HG03571 (cell line): Measurements from ENCODE around the gene MCM3AP.
"Not testable (repeated sequence)": the region's sequence is repeated elsewhere in the genome, so short reads cannot be mapped to it uniquely, and the experiment has no call there.

ENCODE experiments used
- ATAC-seq: cut with Tn5 transposase; IDR thresholded peaks from one replicate; pipeline ENCODE4 v1.9.1; 2021; ENCODE audit not compliant: unreplicated experiment

Gene MCM3AP

DNA sequence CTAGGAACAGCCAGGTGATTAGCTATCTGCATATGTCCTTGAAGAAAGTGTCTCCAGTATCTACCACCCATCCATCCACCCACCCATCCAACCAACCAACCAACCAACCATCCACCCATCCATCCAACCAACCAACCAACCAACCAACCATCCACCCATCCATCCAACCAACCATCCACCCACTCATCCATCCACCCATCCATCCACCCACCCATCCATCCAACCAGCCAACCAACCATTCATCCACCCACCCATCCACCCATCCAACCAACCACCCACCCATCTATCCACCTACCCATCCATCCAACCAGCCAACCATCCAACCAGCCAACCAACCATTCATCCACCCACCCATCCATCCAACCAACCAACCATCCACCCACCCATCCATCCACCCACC is 26.2 kb upstream of the MCM3AP start:
- ATAC-seq = no peak

DNA sequence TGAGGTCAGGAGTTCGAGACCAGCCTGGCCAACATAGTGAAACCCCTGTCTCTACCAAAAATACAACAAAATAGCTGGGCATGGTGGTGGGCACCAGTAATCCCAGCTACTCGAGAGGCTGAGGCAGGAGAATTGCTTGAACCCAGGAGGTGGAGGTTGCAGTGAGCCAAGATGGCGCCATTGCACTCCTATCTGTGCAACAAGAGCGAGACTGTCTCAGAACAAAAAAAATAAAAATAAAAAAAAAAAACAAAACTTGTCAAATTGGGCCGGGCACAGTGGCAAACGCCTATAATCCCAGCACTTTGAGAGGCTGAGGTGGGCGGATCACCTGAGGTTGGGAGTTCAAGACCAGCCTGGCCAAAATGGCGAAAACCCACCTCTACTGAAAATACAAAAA is 24.8 kb upstream of the MCM3AP start:
- ATAC-seq = not testable (repeated sequence)

DNA sequence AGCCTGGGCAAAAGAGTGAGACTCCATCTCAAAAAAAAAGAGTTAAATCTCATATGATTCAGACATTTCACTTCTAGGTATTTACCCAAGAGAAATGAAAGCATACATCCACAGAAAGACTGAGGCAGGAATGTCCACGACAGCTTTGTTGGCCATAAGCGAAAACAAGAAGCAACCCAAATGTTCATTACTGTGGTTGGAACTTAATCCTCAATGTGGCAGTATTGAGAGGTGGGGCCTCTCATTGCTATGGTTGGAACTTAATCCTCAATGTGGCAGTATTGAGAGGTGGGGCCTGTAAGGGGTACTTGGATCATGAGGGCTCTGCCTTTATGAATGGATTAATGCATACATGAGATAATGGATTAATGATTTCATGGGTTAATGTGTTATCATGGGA is 23.0 kb upstream of the MCM3AP start:
- ATAC-seq = no peak

- ATAC-seq = no peak
Measured at GRCh38 chr21:46307625-46308024, 22.2 kb upstream of the MCM3AP start.

GRCh38 chr21:46304955-46305354 is 19.5 kb upstream of the MCM3AP start:
- no peak for ATAC-seq

- no peak for ATAC-seq
Measured at GRCh38 chr21:46304437-46304836, 19.0 kb upstream of the MCM3AP start.

DNA sequence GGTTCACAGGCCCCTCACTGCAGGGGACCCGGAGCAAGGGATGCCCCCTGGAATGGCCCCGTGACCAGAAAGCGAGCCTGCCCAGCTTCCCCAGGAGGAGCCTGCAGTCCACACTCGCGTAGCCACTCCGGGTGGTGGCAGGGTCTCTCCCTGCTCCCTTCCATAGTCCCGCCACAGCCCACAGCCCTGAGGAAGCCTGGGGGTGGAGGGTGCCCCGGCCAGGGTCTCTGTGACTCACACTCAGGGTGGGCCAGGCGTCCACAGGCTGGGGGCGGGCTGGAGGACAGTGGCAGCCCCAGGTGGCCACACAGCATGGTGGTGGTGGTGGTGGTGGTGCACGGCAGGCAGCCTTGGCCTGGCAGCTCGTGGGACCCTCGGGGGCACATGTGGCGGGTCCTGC is 16.3 kb upstream of the MCM3AP start:
- no peak for ATAC-seq

GRCh38 chr21:46299167-46299566 is 13.8 kb upstream of the MCM3AP start:
- no peak for ATAC-seq

GRCh38 chr21:46297338-46298271 is 12.2 kb upstream of the MCM3AP start:
- ATAC-seq = no peak

DNA sequence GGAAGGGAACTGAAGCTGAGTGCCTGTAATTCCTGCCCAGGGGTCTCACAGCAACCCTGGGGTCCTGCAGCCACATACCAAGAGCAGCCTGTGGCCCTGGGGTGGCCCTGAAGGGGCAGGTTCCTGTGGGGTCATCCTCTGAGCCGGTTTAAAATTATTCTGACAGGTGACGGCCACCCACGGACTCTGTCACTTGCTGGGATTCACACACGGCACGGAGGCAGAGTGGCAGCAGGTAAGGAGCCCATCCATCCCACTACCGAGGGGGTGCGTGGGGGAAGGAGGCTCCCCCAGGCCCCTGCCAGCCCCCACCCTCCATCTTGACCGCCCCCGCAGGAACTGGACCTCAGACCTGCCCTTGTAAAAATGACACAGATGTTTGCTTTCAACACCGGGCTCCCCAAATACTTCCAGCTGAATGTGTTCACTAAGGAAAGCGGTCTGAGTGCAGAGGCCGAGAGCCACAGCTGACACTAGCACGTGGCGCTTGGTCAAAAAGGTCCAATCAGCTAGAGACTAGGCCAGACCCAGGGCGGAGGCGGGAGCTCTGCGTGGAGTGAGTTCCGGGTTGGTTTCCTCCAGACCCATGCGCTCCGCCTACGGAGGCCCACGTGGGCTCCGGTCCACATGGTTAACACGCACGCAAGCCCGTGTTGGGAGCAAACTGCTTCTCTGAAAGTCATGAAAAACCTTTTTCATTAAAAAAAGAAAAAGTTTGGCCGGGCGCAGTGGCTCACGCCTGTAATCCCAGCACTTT is 10.8 kb upstream of the MCM3AP start:
- no peak for ATAC-seq

DNA sequence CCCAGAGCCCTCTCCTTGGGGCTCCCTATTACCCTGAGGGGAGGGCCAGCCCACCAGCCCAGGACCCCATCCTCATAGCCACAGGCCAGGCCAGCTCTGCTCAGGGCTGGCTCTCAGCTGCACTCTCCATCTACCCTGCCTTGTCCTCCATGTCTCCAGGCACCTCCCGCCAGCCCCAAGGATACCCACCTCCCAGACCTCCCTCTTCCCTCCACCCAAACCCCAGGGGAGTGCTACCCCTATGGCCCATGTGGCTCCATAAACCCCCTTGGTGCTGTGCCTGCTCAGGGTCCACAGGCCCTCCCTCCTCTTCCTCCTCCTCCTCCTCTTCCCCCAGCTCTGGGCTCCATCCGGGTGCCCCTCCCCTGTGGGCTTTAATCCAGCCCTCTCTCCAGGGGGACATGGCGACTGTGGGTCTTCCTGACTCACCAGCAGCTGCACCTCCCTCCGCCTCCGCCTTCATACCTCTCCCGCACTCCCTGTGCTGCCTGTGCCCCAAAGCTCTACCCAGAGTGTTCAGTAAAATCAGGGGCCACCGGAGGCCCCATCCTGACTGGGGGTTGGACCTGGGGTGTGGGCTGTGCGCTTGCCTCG is 9.9 kb upstream of the MCM3AP start:
- ATAC-seq = no peak

DNA sequence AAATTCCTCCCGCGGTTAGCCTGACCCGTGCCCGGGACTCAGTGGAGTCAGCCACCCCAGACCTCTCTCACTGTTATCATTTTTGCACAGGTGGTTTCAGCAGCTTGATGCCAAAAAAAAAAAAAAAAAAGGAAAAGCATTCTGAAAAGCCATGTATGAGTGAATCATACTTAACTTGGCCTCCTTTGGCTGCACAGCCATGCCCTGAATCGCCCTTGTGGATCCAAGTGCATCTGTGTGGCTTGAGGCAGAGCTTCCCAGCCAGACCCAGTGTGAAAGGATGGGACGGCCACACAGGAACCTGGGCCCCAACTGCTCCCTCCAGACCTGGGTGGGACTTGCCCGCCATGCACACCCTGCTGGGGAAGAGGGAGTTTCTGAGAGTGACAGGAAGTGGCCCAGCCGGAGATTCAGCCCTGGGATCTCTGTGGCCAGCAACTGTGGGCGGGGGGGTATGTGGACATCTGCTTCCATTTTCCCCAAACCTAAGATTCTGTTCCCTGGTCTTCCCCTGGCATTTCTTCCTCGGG is 9.3 kb upstream of the MCM3AP start:
- no peak for ATAC-seq

DNA sequence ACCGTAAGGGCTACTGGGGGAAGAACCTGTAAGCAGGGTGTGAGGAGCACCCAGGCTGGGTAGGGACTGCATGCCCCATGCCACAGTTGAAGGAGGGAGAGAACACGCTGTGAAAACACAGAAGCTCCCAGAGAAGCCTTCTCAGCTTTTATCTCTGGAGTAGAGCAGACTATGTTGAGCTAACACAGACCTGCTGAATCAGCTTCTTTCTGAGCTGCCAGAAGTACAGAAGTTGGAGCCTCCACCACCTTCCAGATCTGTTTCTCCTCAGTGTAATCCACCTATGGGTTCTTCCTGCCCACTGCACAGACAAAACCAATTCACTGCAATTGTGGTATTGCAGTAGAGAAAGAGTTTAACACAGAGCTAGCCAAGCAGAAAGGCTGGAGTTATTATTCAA is 6.2 kb upstream of the MCM3AP start:
- no peak for ATAC-seq

DNA sequence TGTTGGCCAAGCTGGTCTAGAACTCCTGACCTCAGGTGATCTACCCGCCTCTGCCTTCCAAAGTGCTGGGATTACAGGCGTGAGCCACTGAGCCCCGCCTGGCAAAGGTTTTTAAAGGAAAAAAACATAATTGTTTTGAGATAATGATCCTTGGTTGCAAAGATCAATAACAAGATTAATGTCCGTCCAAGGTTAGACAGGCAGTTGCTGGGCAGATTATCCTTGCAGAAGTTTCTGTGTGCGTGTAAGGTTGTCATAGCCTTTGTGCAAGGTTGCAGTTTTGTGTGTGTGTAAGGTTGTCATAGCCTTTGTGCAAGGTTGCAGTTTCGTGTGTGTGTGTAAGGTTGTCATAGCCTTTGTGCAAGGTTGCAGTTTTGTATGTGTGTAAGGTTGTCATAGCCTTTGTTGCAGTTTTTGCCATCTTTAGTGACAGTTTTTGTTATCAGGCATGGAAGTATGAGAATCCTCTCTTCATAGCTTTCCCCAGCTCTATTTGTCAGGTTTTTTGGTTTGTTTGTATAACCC is 4.3 kb upstream of the MCM3AP start:
- no peak for ATAC-seq

DNA sequence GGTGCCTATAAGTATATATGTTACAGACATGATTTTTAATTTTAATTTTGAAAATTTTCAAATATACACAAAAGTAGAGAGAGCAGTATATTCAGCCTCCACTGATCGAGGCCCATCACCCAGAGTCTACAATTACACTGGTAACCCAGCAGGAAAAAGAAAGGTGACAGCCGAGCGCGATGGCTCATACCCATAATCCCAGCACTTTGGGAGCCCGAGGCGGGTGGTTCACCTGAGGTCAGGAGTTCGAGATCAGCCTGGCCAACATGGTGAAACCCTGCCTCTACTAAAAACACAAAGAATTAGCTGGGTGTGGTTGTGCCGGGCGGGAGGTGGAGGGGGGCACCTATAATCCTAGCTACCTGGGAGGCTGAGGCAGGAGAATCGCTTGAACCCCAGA is 2.1 kb upstream of the MCM3AP start:
- no peak for ATAC-seq

DNA sequence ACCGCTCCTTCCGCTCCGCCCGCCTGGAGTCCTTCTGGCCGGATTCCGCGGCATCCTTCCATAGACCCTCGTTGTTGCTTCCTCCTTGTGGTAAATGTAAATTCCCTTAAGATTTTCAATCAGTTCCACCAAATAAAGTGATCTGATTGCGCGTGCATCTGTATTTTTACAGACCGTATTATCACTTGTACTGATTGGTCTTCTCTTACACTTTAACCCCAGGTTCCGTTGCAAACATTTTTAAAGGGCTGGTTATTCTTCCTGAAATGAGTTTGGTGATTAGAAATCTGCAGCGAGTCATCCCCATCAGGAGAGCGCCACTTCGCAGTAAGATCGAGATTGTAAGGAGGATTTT is 1.2 kb upstream of the MCM3AP start:
- no peak for ATAC-seq

DNA sequence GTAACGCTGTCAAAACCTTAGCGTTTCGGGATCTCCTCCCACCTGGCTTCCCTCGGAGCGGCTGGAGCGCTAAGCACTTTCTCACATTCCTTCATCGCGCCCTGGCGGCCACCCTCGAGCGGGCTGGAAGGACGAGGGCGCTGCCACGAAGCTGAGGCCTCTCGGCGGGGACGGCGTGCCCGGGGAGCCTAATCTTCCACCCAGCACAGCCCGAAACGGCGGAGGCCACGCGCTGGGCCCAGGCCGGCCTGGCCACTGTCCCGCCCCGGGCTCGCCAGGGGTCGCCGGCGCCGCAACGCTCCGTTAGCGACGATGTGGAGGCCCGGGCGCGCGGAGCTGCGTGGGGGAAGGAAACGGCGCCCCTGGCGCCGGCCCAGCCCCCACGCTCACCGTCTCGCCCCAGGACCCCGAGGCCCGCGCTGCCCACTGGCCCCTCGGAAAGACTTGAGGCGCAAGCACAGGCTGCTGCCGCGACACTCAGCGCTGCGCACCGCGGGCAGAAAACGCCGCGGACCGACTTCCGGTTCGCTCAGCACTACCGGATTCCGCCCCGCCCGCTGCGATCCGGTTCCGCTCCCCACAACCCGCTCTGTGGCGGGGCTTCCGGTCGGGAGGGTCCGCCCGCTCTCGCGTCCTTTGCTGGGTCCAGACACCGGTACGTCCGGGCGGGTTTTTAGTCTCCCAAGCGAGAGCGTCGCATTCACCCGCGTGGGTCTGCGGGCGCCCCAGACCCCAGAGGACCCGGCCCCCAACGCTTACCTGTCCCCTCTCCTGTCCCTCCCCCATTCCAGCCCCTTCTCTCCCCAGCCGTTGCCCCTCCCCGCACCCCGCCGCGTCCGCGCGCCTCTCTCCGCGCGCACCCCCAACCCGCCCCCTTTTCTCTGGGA is 593 bp upstream of the MCM3AP start, which contains the start of gene YBEY:
Gene YBEY, plus strand, starts transcription at position 582 of the 887 bp plus-strand sequence. CDS start 572 bp downstream, outside the sequence.
- ATAC-seq = peak; percentile 81

GRCh38 chr21:46284733-46285132 is 678 bp downstream of the MCM3AP start:
- ATAC-seq = no peak

GRCh38 chr21:46284077-46284644 is 1.2 kb downstream of the MCM3AP start:
- ATAC-seq = no peak
